ENCODE results near the gene HDAC7. TPM values are rescaled to one million over a fixed set of nuclear protein-coding genes. Genes with fewer than 3 reads are reported as not detected.

HDAC7 gene
- total RNA-seq, 2 experiments from 2014 or later = 373 to 382 TPM

DNA sequence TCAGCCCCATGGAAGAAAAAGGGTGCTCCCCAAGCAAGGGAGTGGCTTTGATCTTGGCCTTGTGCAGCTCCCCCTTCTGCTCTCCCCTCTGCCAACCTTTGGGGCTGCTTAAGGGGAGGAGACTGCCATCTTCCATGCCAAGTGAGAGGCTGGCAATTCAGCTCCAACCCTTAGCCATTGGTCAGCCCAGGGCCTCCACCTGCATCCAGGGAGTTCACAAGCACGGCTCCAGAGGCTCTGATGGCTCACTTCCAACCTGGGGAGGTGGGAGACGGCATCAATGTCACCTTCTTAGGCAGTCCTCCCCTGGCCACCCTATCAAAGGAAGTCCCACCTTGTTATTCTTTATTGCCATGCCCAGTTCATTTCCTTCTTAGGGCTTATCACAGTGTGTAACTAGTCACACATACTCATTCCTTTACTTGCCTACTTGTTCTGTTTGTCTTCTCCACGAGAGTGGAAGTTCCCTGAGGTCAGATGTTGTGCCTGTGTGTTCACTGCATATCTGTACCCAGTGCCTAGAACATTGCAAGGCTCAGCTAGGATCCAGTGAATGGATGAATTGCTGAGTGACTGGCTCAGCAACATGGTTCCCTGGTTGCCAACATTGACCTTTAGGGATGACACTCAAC is 5.0 kb downstream of the HDAC7 start:
- peak overlapping the region; percentile 86 for H3K4me3 Mint-ChIP-seq
- H3K36me3 Mint-ChIP-seq (ENCODE audit: low read depth) = peaks cover 88% of the 10 kb centered on the region

DNA sequence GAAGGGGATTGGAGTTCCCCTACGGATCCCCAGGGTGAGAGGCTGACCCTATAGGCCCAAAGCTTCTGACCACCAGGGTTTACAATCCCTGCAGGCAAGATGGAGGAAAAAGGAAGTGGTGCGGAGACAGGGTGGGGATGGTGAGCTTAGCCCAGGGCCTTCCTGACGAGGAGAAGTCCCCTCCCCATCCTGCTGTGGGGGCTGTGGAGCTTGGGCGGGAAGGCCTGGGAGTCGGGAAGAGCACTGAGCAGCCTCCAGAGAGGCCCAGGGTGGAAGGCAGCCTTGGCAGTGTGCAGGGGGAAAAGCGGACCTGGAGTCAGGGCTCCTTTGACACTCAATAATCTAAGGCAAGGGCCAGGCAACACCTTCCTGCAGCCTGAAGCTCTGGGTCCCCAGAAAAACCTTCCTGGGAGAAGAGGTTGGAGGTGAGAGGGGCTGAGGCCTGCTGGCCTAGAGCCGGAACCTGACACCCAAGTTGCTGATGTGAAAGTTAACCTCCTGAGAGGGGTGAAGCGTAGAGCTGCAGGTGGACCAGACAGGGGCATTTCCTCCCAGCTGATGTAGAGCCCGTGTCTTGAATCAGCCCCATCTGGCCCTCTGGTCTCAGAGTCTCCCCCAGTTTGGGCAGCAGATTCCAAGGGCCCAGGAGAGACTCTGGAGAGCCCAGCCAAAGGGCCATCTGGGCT is 6.0 kb downstream of the HDAC7 start:
- Mint-ChIP-seq H3K9me3 (peaks cover 3% of the 10 kb centered on the region), H3K36me3 (ENCODE audit: low read depth) (peaks cover 90% of the 10 kb centered on the region), H3K4me3 (peak overlapping the region; percentile 86), H3K27ac (peak overlapping the region; percentile 98), H3K27me3 (no peaks in the 10 kb centered on the region), H3K4me1 (ENCODE audit: low read depth) (peaks cover 58% of the 10 kb centered on the region)
- ATAC-seq (peak; percentile 2), DNase-seq (peak; percentile 61)
- intact Hi-C loops (cut with micrococcal nuclease) = loop anchor here (1.0 to 10.0 kb wide), 3 partner anchors 19 to 599 kb away; no protein-coding TSS in a partner anchor
- CTCF ChIA-PET = interaction anchor here (0.8 to 19.8 kb wide), 6 partner anchors 8 to 71 kb away, joined by 3 to 624 read pairs (median 12); no protein-coding TSS in a partner anchor
- TF ChIP-seq, protein P1, sequence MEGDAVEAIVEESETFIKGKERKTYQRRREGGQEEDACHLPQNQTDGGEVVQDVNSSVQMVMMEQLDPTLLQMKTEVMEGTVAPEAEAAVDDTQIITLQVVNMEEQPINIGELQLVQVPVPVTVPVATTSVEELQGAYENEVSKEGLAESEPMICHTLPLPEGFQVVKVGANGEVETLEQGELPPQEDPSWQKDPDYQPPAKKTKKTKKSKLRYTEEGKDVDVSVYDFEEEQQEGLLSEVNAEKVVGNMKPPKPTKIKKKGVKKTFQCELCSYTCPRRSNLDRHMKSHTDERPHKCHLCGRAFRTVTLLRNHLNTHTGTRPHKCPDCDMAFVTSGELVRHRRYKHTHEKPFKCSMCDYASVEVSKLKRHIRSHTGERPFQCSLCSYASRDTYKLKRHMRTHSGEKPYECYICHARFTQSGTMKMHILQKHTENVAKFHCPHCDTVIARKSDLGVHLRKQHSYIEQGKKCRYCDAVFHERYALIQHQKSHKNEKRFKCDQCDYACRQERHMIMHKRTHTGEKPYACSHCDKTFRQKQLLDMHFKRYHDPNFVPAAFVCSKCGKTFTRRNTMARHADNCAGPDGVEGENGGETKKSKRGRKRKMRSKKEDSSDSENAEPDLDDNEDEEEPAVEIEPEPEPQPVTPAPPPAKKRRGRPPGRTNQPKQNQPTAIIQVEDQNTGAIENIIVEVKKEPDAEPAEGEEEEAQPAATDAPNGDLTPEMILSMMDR (IDR thresholded peaks at IDR 0.05) = no peak
- POLR2A ChIA-PET = interaction anchor here (0.7 to 37.9 kb wide), 10 partner anchors 9 to 1545 kb away, joined by 3 to 904 read pairs (median 4); partner anchors contain the start of gene SLC38A1

More for the DNA sequence above, 5.0 kb downstream of the HDAC7 start:
- Mint-ChIP-seq H3K9me3 (peaks cover 3% of the 10 kb centered on the region), H3K4me1 (ENCODE audit: low read depth) (peaks cover 51% of the 10 kb centered on the region), H3K27ac (peak overlapping the region; percentile 98), H3K27me3 (no peaks in the 10 kb centered on the region)
- TF ChIP-seq, protein P1 (IDR thresholded peaks at IDR 0.05) = no peak
- intact Hi-C loops (cut with micrococcal nuclease) = loop anchor here (5.0 to 10.0 kb wide), 2 partner anchors 73 to 600 kb away; no protein-coding TSS in a partner anchor
- CTCF ChIA-PET = interaction anchor here (3.2 to 19.8 kb wide), 3 partner anchors 12 to 19 kb away, joined by 11 to 624 read pairs (median 18); no protein-coding TSS in a partner anchor
- POLR2A ChIA-PET = interaction anchor here (0.8 to 37.9 kb wide), 5 partner anchors 13 to 514 kb away, joined by 3 to 904 read pairs (median 3); no protein-coding TSS in a partner anchor
- DNase-seq (peak; percentile 63), ATAC-seq (peak; percentile 18)

DNA sequence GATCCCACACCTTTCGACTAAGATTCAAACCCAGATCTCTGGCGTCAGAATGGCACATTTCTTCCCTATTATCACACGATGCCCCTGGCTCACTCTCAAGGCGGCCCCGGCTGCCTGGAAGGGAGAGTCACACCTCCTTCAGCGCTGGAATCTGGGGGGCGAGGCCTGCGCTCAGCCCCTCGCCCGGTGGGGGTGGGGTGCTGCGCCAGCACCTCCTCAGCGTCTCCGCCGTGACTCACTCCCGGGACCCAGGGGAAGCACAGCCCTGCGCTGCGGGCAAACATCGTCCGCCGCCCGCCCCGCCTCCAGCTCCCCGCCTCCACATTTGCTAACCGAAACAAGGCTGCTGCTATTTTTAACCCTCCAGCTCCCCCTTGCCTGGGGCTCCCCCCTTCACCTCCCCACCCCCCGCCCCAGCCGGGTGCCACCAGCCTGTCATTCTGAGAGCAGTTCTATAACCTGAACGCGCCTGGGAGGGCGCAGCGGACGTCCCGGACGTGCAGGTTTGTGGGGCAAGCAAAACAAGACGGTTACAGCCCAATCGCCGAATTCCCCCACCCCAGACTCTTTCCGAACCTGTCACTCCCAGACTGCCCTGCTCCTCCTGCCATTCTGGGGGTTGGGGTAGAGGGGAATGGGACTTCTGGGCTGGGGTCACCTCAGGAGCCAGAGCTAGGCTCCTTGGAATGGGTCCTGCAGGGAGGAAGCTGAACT is 6.7 kb downstream of the HDAC7 start:
- H3K27ac Mint-ChIP-seq = peak overlapping the region; percentile 98
- intact Hi-C loops (cut with micrococcal nuclease) = loop anchor here (1.0 to 10.0 kb wide), 3 partner anchors 19 to 598 kb away; no protein-coding TSS in a partner anchor
- H3K4me3 Mint-ChIP-seq = peak overlapping the region; percentile 86
- peaks cover 63% of the 10 kb centered on the region for H3K4me1 Mint-ChIP-seq (ENCODE audit: low read depth)
- ChIA-PET POLR2A (interaction anchor here (0.7 to 37.9 kb wide), 12 partner anchors 9 to 1544 kb away, joined by 3 to 904 read pairs (median 4); partner anchors contain the start of gene SLC38A1), CTCF (interaction anchor here (0.8 to 19.8 kb wide), 8 partner anchors 9 to 72 kb away, joined by 3 to 624 read pairs (median 8); no protein-coding TSS in a partner anchor)
- ATAC-seq (peak; percentile 68), DNase-seq (peak; percentile 98)
- no peaks in the 10 kb centered on the region for H3K27me3 Mint-ChIP-seq
- peaks cover 85% of the 10 kb centered on the region for H3K36me3 Mint-ChIP-seq (ENCODE audit: low read depth)
- TF ChIP-seq, protein P1 (IDR thresholded peaks at IDR 0.05) = no peak
- peaks cover 3% of the 10 kb centered on the region for H3K9me3 Mint-ChIP-seq

DNA sequence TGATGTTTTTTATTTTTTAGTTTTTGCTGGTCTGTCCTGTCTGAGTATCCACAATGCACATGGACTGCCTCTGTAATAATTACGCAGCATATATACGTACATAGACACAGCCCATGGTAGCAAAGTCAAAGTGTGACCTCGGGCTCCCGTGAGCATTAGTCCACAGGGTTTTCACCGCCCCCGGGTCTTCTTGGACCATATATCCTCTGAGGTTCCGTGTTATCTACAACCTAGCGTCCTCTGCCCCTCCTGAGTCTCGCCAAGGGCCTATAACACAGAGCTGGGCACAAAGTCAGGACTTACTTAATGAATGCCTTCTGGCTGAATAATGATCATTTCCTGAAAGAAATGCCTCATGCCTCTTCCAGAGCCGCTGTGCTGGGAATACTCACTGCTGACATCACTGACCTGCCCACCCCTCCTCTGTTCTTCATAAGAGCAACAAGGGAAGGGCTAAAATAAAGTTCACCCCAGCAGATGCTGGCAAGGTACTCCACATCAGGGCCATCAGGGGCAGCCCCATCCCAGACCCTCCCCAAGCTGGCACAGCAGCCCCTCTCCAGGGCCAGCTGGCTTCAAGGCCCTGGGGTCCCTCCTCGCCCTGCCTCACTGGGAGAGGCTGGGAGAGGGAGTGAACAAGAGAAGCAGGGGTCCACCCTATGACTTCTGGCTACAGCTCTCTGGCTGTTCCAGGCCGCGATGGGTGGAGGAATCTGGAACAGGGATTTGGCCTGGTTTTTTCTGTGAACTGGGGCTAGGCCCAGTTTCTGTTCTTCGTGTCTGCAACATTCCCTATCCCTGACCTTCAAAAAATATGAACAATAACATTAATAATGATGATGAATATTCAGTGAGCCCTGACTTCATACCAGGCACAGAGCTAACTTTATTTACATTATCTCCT is 7.9 kb downstream of the HDAC7 start:
- peak overlapping the region; percentile 86 for H3K4me3 Mint-ChIP-seq
- ChIA-PET CTCF (interaction anchor here (1.2 to 19.8 kb wide), 8 partner anchors 9 to 73 kb away, joined by 3 to 624 read pairs (median 12); no protein-coding TSS in a partner anchor), POLR2A (interaction anchor here (1.0 to 37.9 kb wide), 9 partner anchors 7 to 83 kb away, joined by 3 to 904 read pairs (median 6); partner anchors contain the start of gene HDAC7)
- H3K27ac Mint-ChIP-seq = peak overlapping the region; percentile 98
- no peaks in the 10 kb centered on the region for H3K27me3 Mint-ChIP-seq
- ATAC-seq = no peak
- DNase-seq = no peak
- TF ChIP-seq, protein P1 (IDR thresholded peaks at IDR 0.05) = no peak
- H3K9me3 Mint-ChIP-seq = peaks cover 3% of the 10 kb centered on the region
- H3K36me3 Mint-ChIP-seq (ENCODE audit: low read depth) = peaks cover 85% of the 10 kb centered on the region
- intact Hi-C loops (cut with micrococcal nuclease) = loop anchor here (5.0 to 10.0 kb wide), 2 partner anchors 75 to 597 kb away; no protein-coding TSS in a partner anchor
- peaks cover 74% of the 10 kb centered on the region for H3K4me1 Mint-ChIP-seq (ENCODE audit: low read depth)

All from activated CD8-positive, alpha-beta T cell treated with anti-CD3 and anti-CD28 coated beads for 36 hours (primary cell).